GM21526 (cell line): ENCODE measurements around the gene COL13A1.

Source experiments
- ATAC-seq: cut with Tn5 transposase; IDR thresholded peaks from one replicate; pipeline ENCODE4 v1.9.1; 2021; ENCODE audit warnings: moderate library complexity; ENCODE audit not compliant: unreplicated experiment, low FRiP score

The COL13A1 gene

GRCh38 chr10:69994262-69994661 is 192.6 kb downstream of the COL13A1 start:
- no peak for ATAC-seq

- no peak for ATAC-seq
Observed at GRCh38 chr10:69996611-69997010, 194.9 kb downstream of the COL13A1 start.

DNA sequence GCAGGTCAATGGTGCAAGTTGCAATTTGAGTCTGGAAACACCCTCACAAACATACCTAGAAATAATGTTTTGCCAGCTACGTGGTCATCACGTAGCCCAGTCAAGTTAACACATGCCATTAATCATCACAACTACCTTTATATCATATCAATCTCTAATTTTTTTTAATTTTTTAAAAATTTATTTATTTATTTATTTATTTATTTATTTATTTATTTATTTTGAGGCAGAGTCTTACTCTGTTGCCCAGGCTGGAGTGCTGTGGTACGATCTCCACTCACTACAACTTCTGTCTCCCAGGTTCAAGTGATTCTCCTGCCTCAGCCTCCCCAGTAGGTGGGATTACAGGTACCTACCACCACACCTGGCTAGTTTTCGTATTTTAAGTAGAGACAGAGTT is 198.6 kb downstream of the COL13A1 start:
- ATAC-seq: no peak

GRCh38 chr10:70007116-70007820 is 205.6 kb downstream of the COL13A1 start:
- no peak for ATAC-seq
